K562 (cell line): ENCODE measurements around the gene ECI1. TPM values are rescaled to one million over a fixed set of nuclear protein-coding genes. Genes with fewer than 3 reads are reported as not detected.
A peak's percentile ranks its signal among the peaks of the same experiment; 100 is the strongest.

Experiments used
- ATAC-seq: fragments of 200-7000 bp; cut with Tn5 transposase; 3 replicates; pipeline ENCODE4 v1.9.1; 2020; ENCODE audit warnings: moderate library complexity
- BruUV-seq: library from RNA; stranded (reverse); fragments of 400-500 nt; replicated peaks from 2 replicates; lab custom pipeline; 2021; lab: Mats Ljungman, UMichigan
- CTCF ChIA-PET: fragments of 300-600 bp; formaldehyde crosslinking; extraction: SDS; loops from one replicate; lab custom pipeline; 2021; ENCODE audit warnings: low intra/inter-chr PET ratio; lab: Yijun Ruan, JAX
- POLR2A ChIA-PET: fragments of 300-600, 350-650 bp; sonication (Branson Sonifier 250); formaldehyde crosslinking; extraction: SDS; loops from one replicate; lab custom pipeline; 2021; ENCODE audit warnings: antibody characterized with exemption, inconsistent platforms; lab: Yijun Ruan, JAX
- DNase-seq, 4 experiments: peaks; one replicate each; pipeline versions ENCODE4 v3.0.0 to v3.0.0-alpha.2; 2011 to 2018; ENCODE audit warnings: low spot score in 3 of 4, mixed read lengths in 3 of 4; ENCODE audit errors: extremely low read depth in 1 of 4
- FAIRE-seq: peaks from 2 replicates; lab custom pipeline; 2011; peaks lifted over from hg19 to GRCh38; lab: Jason Lieb, UNC
- H2AFZ ChIP-seq: 2 replicates; pipeline ENCODE4 v1.6.0; 2011; ENCODE audit warnings: low read depth, low read length, control low read depth, inconsistent platforms
- H3K27ac ChIP-seq: fragments of 200-600 bp; 3 replicates; pipeline ENCODE4 v1.8.0; 2011; ENCODE audit warnings: low read depth, mild to moderate bottlenecking, control low read depth, inconsistent platforms, low read length, moderate library complexity, mixed read lengths; ENCODE audit errors: extremely low read depth
- H3K27me3 ChIP-seq, 2 experiments: fragments of 300-600 bp in 1 of 2; 2 replicates in 1 of 2; 3 replicates in 1 of 2; pipeline versions ENCODE4 v1.6.0 to v1.8.0; 2011; ENCODE audit warnings: inconsistent platforms in 2 of 2, low read length in 2 of 2, mild to moderate bottlenecking in 1 of 2, mixed read lengths in 1 of 2, moderate library complexity in 1 of 2; ENCODE audit not compliant: control insufficient read depth in 2 of 2, insufficient read depth in 2 of 2
- H3K36me3 ChIP-seq: fragments of 300-600 bp; 3 replicates; pipeline ENCODE4 v1.8.0; 2011; ENCODE audit warnings: mild to moderate bottlenecking, low read length, inconsistent platforms; ENCODE audit not compliant: control insufficient read depth, insufficient read depth
- H3K4me1 ChIP-seq, 2 experiments: fragments of 200-600 bp in 1 of 2; replicated peaks in 1 of 2; 2 replicates in 1 of 2; 3 replicates in 1 of 2; pipeline versions ENCODE4 v1.5.1 to v1.8.0; 2011; ENCODE audit warnings: inconsistent platforms in 2 of 2, low read length in 2 of 2, mild to moderate bottlenecking in 1 of 2, mixed read lengths in 1 of 2, moderate library complexity in 1 of 2; ENCODE audit not compliant: control insufficient read depth in 2 of 2, insufficient read depth in 2 of 2
- H3K4me2 ChIP-seq: 2 replicates; pipeline ENCODE4 v1.6.1; 2011; ENCODE audit warnings: low read length, control low read depth, inconsistent platforms, mixed read lengths; ENCODE audit not compliant: insufficient read depth
- H3K4me3 ChIP-seq: fragments of 200-600 bp; sonication (generic), shearing (Covaris generic); 2 replicates; pipeline ENCODE4 v1.5.1; 2016; ENCODE audit warnings: control low read depth, inconsistent platforms
- H3K79me2 ChIP-seq: fragments of 200-600 bp; 3 replicates; pipeline ENCODE4 v1.8.0; 2011; ENCODE audit warnings: low read length, inconsistent platforms; ENCODE audit not compliant: control insufficient read depth, insufficient read depth
- H3K9ac ChIP-seq, 2 experiments: 2 replicates each; pipeline versions ENCODE4 v1.6.0 to v1.6.1; 2011; ENCODE audit warnings: low read depth in 2 of 2, low read length in 2 of 2, control low read depth in 1 of 2, inconsistent platforms in 1 of 2, mild to moderate bottlenecking in 1 of 2, mixed read lengths in 1 of 2; ENCODE audit not compliant: insufficient read depth in 1 of 2
- H3K9me1 ChIP-seq: one replicate; pipeline ENCODE4 v1.6.0; 2011; ENCODE audit warnings: inconsistent platforms, mild to moderate bottlenecking, low read length, moderate library complexity; ENCODE audit not compliant: control insufficient read depth, insufficient read depth
- H3K9me3 ChIP-seq: replicated peaks from 2 replicates; pipeline ENCODE4 v1.5.1; 2011; ENCODE audit warnings: low read depth, low read length, inconsistent platforms; ENCODE audit not compliant: control insufficient read depth, insufficient read depth
- H4K20me1 ChIP-seq: replicated peaks from 2 replicates; pipeline ENCODE4 v1.6.1; 2011; ENCODE audit warnings: low read length, inconsistent platforms, mixed read lengths; ENCODE audit not compliant: control insufficient read depth, insufficient read depth
- CREBBP ChIP-seq: IDR thresholded peaks from one replicate; pipeline ENCODE4 v1.6.1; 2012; ENCODE audit warnings: low read depth, mild to moderate bottlenecking, control low read depth, inconsistent platforms, low read length
- POLR2G ChIP-seq: fragments of 200-400 bp; formaldehyde crosslinking; IDR thresholded peaks from 2 replicates; pipeline ENCODE4 v1.6.1; 2017; ENCODE audit warnings: low read depth, mild to moderate bottlenecking, antibody characterized with exemption, low read length, moderate library complexity
- POU5F1 ChIP-seq: fragments of 150-350 bp; IDR thresholded peaks from 2 replicates; pipeline ENCODE4 v1.6.1; 2014; ENCODE audit warnings: borderline replicate concordance, low read length, low read depth, mild to moderate bottlenecking; ENCODE audit not compliant: partially characterized antibody
- RBM22 ChIP-seq: fragments of 200-400 bp; formaldehyde crosslinking; IDR thresholded peaks from 2 replicates; pipeline ENCODE4 v1.6.1; 2018; ENCODE audit warnings: low read length, low read depth; ENCODE audit not compliant: poor library complexity, severe bottlenecking
- SMAD3 ChIP-seq: fragments of 450-650 bp; formaldehyde crosslinking; conservative IDR thresholded peaks from 2 replicates; pipeline ENCODE4 v1.4.0; 2020; ENCODE audit warnings: mild to moderate bottlenecking
- TBP ChIP-seq: optimal IDR thresholded peaks from 2 replicates; pipeline ENCODE3; 2011; ENCODE audit warnings: low read depth, low read length, improper control_type of control experiment
- ZNF274 ChIP-seq: IDR thresholded peaks from 2 replicates; pipeline ENCODE4 v1.6.1; 2011; ENCODE audit warnings: low read depth, mild to moderate bottlenecking, low read length, moderate library complexity, borderline replicate concordance
- ZNF696 ChIP-seq: fragments of 250-450 bp; sonication (Bioruptor Pico); conservative IDR thresholded peaks from 2 replicates; pipeline ENCODE4 v1.4.0; 2020; ENCODE audit warnings: mild to moderate bottlenecking, moderate library complexity
- WGBS: fragments of 100-300 bp; shearing (Covaris generic); methylation state at CpG from one replicate; pipeline ENCODE4 v1.1.6; 2016; ENCODE audit warnings: low coverage, mixed read lengths; ENCODE audit not compliant: insufficient coverage; ENCODE audit errors: missing lambda C conversion rate; 5-methylcytosine and 5-hydroxymethylcytosine counted together
- in situ Hi-C: fragments of 300-500 bp; cut with MboI; formaldehyde crosslinking; loops from 4 replicates; pipeline ENCODE4 v1.15.0; 2018; ENCODE audit warnings: inconsistent platforms, mixed read lengths
- intact Hi-C: fragments of 100-400 bp; cut with micrococcal nuclease; formaldehyde crosslinking; loops from 2 replicates; pipeline ENCODE4 v1.14.2; 2022
- polyA plus RNA-seq, 8 experiments: library from polyadenylated mRNA; depleted of rRNA in 4 of 8; stranded (reverse) in 5 of 8; unstranded in 3 of 8; fragments of >200 nt; fragmentation: Nextera tagmentation in 2 of 8; fragmentation: Illumina TruSeq in 1 of 8; extraction: Ambion mirVana in 2 of 8; extraction: Trizol in 1 of 8; gene quantifications; 2 replicates each; pipeline versions ENCODE4 v1.2.1 to v1.2.3, GENCODE V29; 2011 to 2014; ENCODE audit warnings: inconsistent platforms in 1 of 8, missing spikeins in 1 of 8
- total RNA-seq, 7 experiments: library from RNA; depleted of rRNA in 6 of 7; stranded (reverse); fragments of >200 nt in 6 of 7; fragmentation: Illumina TruSeq in 2 of 7; extraction: Trizol in 2 of 7; gene quantifications; 2 replicates each; pipeline versions ENCODE4 v1.2.1 to v1.2.3, GENCODE V29; 2011 to 2021; ENCODE audit warnings: low replicate concordance in 1 of 7

The ECI1 gene
- total and polyA plus RNA-seq, 9 of the 15 experiments (the other 6 are each of a cell fraction or from before 2014, with no cell fraction given): 4.7 to 189 (median 54.0) TPM

DNA sequence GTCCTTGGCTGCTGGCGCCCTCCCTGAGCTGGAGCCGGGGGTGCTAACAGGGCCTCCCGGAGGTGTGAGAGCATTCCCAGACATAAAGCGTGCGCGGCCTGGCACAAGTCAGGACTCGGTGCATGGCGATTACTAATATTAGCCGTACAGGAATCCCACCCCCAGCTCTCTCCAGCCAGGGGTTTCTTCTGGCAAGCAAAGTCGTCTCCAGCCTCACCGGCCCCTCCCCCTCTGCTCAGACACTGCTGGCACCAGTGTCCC is 60.0 kb downstream of the ECI1 start:
- POLR2A ChIA-PET: interaction anchor here (1.2 to 3.4 kb wide), 3 partner anchors 21 to 36 kb away, joined by 5 to 11 read pairs (median 6); partner anchors contain the start of gene TRAF7
- WGBS: 88% methylated on average over 9 of the region's 11 CpGs

GRCh38 chr16:2190659-2191445 is 60.5 kb downstream of the ECI1 start:
- no peak for FAIRE-seq
- Histone ChIP-seq H3K4me3 (no peak overlapping the region), H3K9me1 (no peaks in the 10 kb centered on the region), H3K4me1 (peaks cover 3 to 69% of the 10 kb centered on the region in 2 experiments; a peak in 4 of 5 replicates), H4K20me1 (0 out of 2 replicates have a peak, but pooled peaks cover 6% of the 10 kb centered on the region), H3K79me2 (no peaks in the 10 kb centered on the region), H3K9me3 (no peaks in the 10 kb centered on the region), H3K27me3 (no peaks in the 10 kb centered on the region), H3K9ac (peak overlapping the region in 1 of 2 experiments; percentile 58; a peak in 2 of 4 replicates), H3K27ac (no peak overlapping the region), H3K36me3 (no peaks in the 10 kb centered on the region), H2AFZ (no peak overlapping the region), H3K4me2 (no peak overlapping the region)
- ChIA-PET POLR2A (interaction anchor here (1.1 to 3.4 kb wide), 5 partner anchors 9 to 40 kb away, joined by 3 to 11 read pairs (median 5); partner anchors contain the start of gene TRAF7), CTCF (no interaction called here)
- TF ChIP-seq POU5F1 (no peak), ZNF696 (no peak), TBP (no peak), CREBBP (no peak), SMAD3 (CRISPR knock-in tag) (no peak), RBM22 (no peak)
- intact Hi-C loops: no loop called here
- in situ Hi-C loops: no loop called here
- no peak for DNase-seq
- no TSS peak for BruUV-seq
- WGBS: 55% methylated on average over 17 of the region's 25 CpGs
- ATAC-seq: no peak

More for the DNA sequence above, 60.0 kb downstream of the ECI1 start:
- Histone ChIP-seq H3K79me2 (no peaks in the 10 kb centered on the region), H3K9me3 (no peaks in the 10 kb centered on the region), H2AFZ (no peak overlapping the region), H3K27me3 (no peaks in the 10 kb centered on the region), H3K4me3 (no peak overlapping the region), H3K4me1 (peaks cover 3 to 69% of the 10 kb centered on the region in 2 experiments; a peak in 4 of 5 replicates), H3K9ac (peak overlapping the region in 1 of 2 experiments; percentile 58; a peak in 2 of 4 replicates), H4K20me1 (0 out of 2 replicates have a peak, but pooled peaks cover 6% of the 10 kb centered on the region), H3K4me2 (no peak overlapping the region), H3K36me3 (no peaks in the 10 kb centered on the region), H3K9me1 (no peaks in the 10 kb centered on the region), H3K27ac (no peak overlapping the region)
- in situ Hi-C loops: no loop called here
- CTCF ChIA-PET: no interaction called here
- DNase-seq (no peak), ATAC-seq (no peak), FAIRE-seq (no peak)
- intact Hi-C loops: no loop called here
- BruUV-seq: no TSS peak
- TF ChIP-seq POLR2G (peak; percentile 12; the same call in 1 of the 2 replicates), ZNF274 (no peak)
